Stimulated activated CD4-positive, alpha-beta T cell treated with anti-CD3 and anti-CD28 coated beads, Interleukin-15, amount 100 ng/mL, for 1 hour (primary cell): ENCODE measurements around the gene ASL.
"Not testable (repeated sequence)": the region's sequence is repeated elsewhere in the genome, so short reads cannot be mapped to it uniquely, and the experiment has no call there.

Experiments used
- DNase-seq, 2 donors: peaks; one replicate each; pipeline ENCODE4 v3.0.0-alpha.2; 2020; ENCODE audit warnings: low read depth in 1 of 2, low spot score in 1 of 2

ASL gene

DNA sequence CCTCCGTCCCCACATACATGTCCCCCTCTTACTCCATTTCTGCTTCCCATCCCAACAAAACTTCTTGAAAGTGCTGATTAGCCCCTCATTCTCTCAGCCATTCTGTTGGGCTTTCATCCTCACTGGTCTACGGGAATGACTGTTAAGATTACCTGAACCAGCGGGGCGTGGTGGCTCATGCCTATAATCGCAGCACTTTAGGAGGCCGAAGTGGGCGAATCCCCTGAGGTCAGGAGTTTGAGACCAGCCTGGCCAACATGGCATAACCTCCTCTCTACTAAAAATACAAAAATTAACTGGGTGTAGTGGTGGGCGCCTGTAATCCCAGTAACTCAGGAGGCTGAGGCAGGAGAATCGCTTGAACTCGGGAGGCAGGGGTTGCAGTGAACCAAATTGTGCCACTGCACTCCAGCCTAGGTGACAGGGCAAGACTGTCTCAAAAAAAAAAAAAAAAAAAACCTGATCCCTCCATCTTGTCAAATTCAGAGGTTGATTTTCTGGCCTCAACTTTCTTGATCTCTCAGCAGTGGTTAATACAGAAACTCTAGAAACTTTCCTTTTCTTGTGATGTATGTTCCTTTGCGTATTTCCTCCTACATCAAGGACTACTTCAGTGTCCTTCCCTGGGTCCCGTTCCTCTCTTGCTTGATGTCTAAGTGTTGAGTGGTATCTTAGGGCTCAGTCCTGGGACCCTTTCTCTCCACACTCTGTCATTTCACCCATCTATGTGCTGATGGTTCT, 41.2 kb downstream of the ASL start:
- not testable (repeated sequence) for DNase-seq

DNA sequence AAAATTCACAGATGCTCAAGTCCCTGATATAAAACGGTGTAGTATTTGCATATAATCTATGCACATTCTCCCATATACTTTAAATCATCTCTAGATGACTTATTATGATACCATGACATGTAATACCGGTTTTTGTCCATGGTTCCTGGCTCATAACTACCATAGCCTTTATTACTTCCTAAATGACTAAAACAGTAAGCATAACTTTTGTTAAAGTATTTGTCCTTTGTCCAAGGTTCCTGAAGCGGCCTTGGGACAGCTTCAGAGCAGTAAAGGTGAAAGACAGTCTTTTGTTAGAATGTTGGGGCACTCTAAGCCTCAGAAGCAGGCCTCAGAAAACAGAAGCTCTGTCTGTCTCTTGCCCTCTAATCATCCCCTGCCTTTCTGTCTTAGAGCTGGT, 43.0 kb downstream of the ASL start:
- DNase-seq, result no peak

DNA sequence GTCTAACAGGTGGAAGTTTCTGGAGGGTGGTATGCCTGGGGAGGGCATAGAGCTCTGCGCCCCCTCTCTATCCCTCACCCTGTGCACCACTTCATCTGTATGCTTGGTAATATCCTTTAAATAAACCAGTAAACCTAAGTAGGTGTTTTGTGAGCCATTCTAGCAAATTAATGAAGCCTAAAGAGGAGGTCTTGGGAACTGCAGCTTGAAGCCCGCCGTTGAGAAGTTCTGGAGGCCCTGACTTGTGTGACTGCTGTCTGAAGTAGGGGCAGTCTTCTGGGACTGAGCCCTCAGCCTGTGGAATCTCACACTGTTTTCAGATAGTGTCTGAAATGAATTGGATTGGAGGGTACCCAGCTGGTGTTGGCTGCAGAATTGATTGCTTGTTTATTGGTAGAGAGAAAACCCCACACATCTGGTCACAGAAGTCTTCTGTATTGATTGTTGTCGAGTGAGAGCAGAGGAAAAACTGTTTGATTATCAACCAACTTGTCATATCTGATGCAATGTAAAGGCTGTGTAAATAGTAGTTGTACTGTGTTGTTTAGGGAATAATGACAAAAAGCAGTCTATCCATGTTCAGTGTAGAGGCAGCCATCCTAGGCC, 43.7 kb downstream of the ASL start:
- DNase-seq, result no peak

DNA sequence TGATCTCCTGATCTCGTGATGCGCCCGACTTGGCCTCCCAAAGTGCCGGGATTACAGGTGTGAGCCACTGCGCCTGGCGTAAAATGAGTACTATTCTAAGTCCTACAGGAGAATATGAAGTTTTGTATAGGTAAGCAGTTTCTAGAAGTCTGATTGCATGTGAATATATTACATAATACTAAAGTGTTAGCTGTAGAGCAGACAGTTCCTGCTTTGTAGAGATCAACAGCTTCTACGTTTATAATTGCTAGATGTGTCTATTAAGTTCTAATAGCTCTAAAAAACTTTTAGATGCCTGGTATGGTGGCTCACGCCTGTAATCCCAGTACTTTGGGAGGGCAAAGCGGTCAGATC, 47.5 kb downstream of the ASL start:
- DNase-seq, result no peak

DNA sequence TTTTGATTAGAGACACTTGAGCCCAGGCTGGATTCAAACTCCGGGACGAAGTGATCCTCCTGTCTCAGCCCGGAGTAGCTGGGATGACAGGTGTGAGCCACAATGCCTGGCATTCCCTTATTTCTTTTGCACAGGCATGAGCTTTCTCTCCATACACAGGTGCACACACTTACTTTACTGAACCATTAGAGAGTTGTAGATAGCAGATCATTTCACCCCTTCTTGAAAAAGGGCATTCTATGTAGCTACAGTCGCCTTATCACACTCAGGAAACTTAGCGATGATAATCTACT, 48.9 kb downstream of the ASL start:
- not testable (repeated sequence) for DNase-seq

DNA sequence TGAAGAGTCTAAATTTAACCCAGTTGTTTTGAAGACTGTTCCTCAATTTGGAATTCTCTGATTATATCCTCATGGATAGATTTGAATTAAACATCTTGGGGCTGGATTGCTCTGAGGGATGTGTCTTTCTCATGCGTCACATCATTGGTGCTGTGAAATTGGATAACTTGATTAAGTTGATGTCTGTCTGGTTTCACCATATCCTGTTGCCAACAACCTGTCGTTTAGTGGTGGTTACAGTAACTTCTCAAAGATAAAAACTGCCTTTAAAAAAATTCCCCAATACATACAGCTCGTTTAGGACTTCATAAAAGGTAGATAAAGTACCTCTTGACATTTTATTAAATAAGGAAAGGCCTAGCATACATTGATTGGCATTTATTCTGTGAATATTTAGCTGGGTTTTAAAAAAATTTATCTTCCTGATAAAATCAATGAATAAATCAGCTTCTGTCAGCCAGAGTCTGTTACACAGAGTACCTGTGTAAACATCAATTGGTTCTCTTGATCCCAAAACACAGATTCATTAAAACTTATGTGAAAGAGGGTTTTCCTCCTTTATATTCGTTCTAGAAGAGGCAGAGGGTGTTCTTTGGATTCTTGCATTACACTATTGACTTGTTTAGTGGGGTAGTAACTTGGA, 49.6 kb downstream of the ASL start:
- DNase-seq, result no peak

DNA sequence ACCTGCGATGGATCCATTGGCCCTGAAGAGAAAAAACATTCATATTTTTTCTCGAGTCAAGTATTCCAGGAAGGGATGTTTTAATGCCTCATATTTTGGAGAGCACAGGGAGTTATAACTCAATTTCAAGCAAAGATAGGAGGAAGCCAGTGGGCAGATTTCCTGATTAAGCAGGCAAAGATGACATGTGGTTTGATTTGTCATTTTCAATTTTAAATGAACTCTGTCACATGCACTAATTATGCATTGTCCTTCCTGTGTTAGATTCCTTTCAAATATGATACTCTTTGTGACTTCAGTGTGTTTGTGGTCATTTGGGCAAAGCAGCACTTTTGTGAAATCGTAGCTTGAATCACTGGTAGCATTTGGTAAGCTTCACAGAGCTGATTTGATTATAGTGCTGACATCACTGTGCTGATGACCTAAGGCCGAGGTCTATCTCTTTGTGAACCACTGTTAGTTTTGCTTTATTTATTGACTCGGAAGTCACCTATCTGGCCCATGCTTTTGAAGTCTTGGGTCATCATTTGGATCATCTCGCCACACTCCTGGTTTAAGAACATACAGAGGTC, 50.2 kb downstream of the ASL start:
- not testable (repeated sequence) for DNase-seq

DNA sequence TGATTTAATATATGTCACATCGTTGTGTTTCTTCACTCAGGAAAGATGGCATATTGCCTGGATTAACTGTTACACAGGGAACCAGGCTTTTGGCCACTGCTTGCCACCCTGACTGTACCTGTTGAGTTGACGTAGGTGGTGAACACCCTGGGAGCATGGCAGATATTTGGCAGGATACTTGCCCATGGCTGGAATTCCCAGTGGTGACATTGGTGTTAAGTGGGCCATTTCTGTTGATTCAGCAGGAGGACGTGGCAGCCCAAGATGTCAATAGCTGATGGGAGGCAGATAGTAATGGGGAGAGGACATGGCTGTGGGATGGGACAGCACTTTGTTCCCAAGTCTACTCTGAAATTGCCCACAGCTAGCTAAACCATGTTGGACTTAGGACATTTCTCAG, 51.6 kb downstream of the ASL start:
- not testable (repeated sequence) for DNase-seq

DNA sequence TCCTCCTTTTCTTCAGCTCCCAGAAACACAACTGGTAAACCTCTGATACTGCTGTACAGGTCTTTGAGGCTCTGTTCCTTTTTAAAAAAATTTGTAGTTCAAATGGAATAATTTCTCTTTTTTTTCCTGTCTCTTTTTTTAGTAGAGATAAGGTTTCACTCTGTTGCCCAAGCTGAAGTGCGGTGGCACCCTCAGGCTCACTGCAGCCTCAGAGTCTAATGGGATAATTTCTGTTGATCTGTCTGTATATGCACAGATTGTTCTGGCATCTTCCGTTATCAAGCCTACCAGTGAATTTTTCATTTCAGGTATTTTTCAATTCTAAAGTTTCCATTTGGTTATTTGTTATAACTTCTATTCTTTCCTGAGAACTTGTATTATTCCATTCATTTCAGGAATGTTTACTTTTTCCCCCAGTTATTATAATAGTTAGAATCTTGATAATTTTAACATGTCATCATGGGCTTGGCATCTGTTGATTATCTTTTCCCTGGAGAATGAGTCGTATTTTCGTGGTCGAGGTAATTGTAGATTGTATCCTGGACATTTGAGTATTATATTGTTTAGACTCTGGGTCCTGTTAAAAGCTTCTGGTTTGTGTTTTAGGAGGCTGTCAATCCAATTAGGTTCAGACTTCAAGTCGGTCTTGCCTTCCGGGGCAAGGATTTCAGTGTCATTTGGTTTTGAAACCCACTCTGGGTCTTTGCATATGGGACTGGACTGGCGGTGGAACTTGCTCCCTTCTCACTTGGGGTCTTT, 63.6 kb downstream of the ASL start:
- DNase-seq, result no peak

DNA sequence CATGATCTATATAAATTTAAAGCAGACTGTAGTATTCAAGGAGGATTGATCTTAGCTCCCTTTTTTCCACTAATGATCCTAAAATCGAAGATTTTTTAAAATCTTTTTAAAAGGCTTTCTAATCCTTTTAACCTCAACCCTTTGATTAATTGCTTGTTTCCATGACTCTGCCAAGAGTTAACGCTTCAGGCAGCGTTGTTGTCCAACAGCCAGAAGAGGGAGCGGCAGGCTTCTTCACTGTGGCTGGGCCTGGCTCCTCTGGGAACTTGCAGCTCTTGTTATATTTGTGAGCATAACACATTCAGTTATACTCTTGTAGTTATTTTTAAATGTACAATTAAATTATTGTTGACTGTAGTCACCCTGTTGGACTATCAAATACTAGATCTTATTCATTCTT, 65.3 kb downstream of the ASL start:
- no peak for DNase-seq

DNA sequence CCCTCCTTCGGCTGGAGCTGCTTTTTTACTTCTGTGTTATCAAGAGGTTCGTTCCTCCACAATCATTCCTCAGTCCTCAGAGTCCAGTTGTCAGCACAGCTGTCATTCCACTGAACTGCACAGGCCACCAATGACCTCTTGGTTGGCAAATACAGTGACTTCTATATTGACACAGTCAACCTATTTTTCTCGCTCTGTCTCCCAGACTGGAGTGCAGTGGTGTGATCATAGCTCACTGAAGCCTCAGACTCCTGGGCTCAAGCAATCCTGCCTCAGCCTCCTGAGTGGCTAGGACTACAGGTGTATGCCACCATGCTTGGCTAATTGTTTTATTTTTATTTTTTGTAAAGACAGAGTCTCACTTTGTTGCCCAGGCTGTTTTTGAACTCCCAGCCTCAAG, 66.7 kb downstream of the ASL start:
- no peak for DNase-seq

DNA sequence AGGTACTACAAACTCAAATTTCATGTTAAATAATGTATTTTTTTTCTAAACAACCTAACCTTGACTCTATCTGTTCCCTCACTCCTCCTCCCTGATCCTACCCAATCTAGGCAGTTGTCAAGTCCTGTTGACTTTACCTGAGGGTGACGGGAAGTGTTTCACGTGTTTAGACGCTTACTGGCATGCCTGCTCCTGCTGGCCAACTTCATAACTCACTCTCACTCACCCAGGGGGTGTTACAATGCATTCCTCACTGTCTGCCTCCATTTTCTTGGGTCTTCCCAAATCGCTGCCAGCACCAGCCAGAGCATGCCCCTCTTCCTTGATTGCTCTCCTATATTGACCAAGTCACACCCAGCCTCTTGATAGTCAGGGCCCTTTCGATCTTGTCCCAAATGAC, 67.4 kb downstream of the ASL start:
- DNase-seq, result no peak
